ENCODE data around the gene WDR4.
"Not testable (repeated sequence)": the region's sequence is repeated elsewhere in the genome, so short reads cannot be mapped to it uniquely, and the experiment has no call there.

Gene WDR4

DNA sequence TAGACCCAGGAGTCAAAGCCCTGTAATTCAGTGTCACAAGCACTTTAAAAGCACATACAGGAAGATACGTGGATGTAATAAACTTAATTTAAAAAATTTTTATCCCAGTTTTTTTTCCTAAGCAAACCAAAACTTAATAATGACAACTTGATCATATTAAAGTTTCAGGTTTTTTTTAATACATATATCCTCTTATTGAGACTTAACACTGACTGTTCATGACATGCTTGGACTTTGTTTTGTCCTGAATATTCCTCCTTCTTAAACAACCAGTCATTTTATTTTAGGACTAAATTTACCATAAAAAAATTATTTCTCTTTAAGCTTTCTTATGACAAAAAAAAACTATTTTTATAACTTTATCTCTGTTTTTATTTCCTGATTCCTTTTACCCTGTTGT is 64.1 kb downstream of the WDR4 start:
- DNase-seq (ENCODE audit: low spot score), result no peak

- not testable (repeated sequence) for DNase-seq (ENCODE audit: low spot score)
Measured at GRCh38 chr21:42812528-42813241, 66.7 kb downstream of the WDR4 start.

GRCh38 chr21:42811960-42812359 is 67.4 kb downstream of the WDR4 start:
- no peak for DNase-seq (ENCODE audit: low spot score)

- DNase-seq (ENCODE audit: low spot score), result no peak
Measured at GRCh38 chr21:42809577-42810475, 69.5 kb downstream of the WDR4 start.

- no peak for DNase-seq (ENCODE audit: low spot score)
Measured at GRCh38 chr21:42809171-42809570, 70.2 kb downstream of the WDR4 start.

DNA sequence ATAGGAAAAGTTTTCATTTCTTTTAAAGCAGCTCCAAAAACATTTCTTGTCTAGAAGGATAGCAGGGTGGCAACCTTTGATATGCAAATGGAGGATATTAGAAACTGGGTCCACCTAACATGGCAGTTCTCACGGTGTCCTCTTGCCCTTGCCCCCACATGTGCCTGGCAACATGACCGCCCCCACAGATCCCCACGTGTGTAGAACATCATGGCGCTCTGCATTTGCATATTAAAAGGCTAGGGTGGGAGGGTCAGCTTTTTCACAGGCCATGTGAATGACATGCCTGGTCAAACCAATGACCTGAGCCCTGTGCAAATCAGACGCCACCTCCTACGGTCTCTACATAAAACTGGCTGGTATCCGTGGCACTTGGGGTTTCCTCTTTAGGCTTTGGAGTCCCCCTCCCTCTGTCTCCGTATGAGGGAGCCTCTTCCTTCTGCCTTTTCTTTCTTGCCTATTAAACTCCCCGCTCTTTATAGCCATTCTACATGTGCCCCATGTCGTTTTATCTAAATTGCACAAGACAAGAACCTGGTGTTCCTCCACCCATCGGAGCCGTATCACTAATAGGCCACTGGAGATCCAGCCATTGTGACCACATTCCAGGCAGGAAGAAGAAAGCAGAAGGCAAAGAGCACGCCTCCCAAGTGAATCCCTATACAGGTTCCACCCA is 71.3 kb downstream of the WDR4 start:
- no peak for DNase-seq (ENCODE audit: low spot score)

GRCh38 chr21:42807293-42807895 is 71.9 kb downstream of the WDR4 start:
- DNase-seq (ENCODE audit: low spot score), result not testable (repeated sequence)

DNA sequence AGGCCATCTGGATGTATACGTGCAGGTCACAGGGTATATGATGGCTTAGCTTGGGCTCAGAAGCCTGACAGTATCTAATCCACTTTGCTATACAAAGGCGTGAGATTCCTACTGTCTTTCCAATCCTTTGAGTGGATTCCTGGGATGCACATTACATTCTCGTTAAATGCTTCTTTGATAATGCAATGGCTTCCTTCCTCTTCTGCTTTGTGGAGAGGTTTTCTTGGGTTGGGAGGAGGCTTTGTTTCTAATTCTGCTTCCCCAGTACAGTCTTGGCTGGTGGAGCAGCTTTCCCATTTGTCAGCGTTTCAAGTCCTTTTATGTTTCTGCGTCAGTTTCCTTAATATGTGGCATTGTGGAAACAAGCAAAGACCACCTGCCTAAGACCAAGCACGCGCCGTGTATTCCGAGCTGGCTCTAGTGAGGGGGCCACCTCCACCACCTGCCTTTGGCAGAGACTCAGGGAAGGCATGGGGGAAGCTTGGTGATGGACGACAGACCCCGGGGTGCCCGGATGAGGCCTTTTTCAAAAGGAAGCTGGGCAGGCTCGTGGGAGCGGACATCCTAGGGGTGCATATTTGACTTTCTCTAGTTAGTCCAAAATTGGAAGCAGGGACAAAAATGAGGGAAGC is 72.7 kb downstream of the WDR4 start:
- DNase-seq (ENCODE audit: low spot score), result no peak

GRCh38 chr21:42801616-42802015 is 77.7 kb downstream of the WDR4 start:
- DNase-seq (ENCODE audit: low spot score), result not testable (repeated sequence)

- no peak for DNase-seq (ENCODE audit: low spot score)
Measured at GRCh38 chr21:42799948-42800347, 79.4 kb downstream of the WDR4 start.

- no peak for DNase-seq (ENCODE audit: low spot score)
Measured at GRCh38 chr21:42799516-42799915, 79.8 kb downstream of the WDR4 start.

All from AG20443 (cell line).